ENCODE results near the gene BRD1. TPM values are rescaled to one million over a fixed set of nuclear protein-coding genes. Genes with fewer than 3 reads are reported as not detected.
A peak's percentile ranks its signal among the peaks of the same experiment; 100 is the strongest.

The BRD1 gene
- total and polyA plus RNA-seq, 9 of the 15 experiments (the other 6 are each of a cell fraction or from before 2014, with no cell fraction given) = 0.42 to 17.6 (median 5.5) TPM

DNA sequence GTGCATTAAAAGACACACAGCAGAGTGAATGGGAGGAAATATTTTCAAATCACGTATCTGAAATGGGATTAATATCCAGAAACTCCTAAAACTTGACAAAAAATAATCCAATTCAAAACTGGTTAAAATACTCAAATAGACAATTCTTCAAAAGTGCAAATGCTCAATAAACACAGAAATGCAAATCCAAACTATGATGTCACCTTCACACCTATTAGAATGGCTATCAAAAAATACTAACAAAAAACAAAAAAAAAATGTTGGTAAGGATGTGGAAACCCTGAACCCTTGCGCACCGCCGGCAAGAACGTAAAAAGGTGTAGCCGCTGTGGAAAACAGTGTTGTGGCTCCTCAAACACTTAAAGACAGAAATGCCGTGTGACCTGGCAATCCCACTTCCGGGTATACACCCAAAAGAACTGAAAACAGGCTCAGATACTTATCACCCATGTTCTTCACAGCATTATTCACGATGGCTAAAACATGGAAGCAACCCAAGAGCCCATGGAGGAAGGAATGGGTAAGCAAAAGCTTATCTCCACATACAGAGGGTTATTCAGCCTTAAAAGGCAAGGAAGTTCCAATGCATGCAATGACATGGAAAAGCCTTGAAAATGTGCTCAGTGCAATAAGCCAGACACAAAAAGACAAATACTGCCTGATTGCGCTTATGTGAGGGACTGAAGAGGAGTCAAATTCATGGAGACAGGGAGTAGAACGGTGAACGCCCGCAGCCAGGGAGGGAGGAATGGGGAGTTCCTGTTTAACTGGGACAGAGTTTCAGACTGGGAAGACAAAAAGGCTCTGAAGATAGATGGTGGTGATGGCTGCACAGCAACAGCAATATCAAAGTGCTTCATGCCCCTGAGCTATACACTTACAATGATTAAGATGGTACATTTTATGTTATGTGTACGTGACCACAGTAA is 19.6 kb downstream of the BRD1 start (continued):
- no peak for TF ChIP-seq ZHX1 (conservative IDR thresholded peaks at IDR 0.05; ENCODE audit: low read length)
- TF ChIP-seq SMAD4 (CRISPR knock-in tag; conservative IDR thresholded peaks at IDR 0.05) = no peak; the same call in 1 of the 2 replicates
- no peak for TF ChIP-seq POLR3G (IDR thresholded peaks at IDR 0.05; ENCODE audit: extremely low read depth, insufficient read length, insufficient replicate concordance)
- no peak for TF ChIP-seq TRIM24 (IDR thresholded peaks at IDR 0.05)
- TF ChIP-seq SRSF7 (optimal IDR thresholded peaks at IDR 0.05; ENCODE audit: low read depth, low read length) = no peak
- TF ChIP-seq TSC22D4 (tag; IDR thresholded peaks at IDR 0.05) = no peak
- TF ChIP-seq ZNF124 (CRISPR knock-in tag; IDR thresholded peaks at IDR 0.05) = no peak
- TF ChIP-seq, protein P1, sequence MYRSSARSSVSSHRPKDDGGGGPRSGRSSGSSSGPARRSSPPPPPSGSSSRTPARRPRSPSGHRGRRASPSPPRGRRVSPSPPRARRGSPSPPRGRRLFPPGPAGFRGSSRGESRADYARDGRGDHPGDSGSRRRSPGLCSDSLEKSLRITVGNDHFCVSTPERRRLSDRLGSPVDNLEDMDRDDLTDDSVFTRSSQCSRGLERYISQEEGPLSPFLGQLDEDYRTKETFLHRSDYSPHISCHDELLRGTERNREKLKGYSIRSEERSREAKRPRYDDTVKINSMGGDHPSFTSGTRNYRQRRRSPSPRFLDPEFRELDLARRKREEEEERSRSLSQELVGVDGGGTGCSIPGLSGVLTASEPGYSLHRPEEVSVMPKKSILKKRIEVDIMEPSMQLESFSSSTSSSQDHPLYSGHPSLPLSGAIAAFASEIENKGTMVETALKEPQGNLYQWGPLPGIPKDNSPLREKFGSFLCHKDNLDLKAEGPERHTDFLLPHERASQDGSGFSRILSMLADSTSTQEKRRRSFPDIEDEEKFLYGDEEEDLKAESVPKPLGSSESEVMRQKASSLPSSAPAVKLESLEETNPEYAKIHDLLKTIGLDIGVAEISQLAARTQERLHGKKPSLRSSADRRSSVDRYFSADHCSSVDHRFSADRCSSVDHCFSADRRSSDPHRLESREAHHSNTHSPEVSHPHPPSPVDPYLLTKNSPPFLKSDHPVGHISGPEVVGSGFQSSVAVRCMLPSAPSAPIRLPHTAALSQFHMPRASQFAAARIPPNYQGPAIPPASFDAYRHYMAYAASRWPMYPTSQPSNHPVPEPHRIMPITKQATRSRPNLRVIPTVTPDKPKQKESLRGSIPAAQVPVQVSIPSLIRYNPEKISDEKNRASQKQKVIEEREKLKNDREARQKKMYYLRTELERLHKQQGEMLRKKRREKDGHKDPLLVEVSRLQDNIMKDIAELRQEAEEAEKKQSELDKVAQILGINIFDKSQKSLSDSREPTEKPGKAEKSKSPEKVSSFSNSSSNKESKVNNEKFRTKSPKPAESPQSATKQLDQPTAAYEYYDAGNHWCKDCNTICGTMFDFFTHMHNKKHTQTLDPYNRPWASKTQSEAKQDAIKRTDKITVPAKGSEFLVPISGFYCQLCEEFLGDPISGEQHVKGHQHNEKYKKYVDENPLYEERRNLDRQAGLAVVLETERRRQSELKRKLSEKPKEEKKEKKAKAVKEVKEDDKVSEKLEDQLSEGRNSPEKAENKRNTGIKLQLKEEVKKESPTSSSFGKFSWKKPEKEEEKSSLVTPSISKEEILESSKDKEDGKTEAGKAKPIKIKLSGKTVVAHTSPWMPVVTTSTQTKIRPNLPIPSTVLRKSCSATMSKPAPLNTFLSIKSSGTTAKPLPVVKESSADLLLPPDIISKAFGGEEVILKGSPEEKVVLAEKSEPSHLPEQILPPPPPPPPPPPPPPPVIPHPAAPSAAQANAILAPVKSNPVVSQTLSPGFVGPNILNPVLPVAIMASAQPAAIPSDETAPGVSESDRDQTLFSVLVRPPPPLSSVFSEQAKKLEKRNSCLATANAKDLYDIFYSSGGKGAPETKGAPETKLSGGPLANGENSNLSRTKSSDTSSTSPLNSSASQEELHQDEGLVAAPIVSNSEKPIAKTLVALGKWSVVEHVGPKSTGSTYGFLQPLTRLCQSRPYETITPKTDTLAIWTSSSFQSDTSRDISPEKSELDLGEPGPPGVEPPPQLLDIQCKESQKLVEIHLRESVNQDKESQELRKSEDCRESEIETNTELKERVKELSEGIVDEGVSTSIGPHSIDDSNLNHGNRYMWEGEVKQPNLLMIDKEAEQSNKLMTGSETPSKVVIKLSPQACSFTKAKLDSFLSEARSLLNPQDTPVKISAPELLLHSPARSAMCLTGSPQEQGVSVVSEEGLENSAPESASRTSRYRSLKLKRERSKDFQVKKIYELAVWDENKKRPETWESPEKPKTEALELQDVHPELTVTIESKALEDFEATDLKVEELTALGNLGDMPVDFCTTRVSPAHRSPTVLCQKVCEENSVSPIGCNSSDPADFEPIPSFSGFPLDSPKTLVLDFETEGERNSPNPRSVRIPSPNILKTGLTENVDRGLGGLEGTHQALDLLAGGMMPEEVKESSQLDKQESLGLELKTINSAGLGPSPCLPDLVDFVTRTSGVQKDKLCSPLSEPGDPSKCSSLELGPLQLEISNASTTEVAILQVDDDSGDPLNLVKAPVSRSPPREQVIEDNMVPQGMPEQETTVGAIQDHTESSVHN (IDR thresholded peaks at IDR 0.05; ENCODE audit: borderline replicate concordance in 1 of 2, low read depth in 1 of 2) = no peak
- no peak for TF ChIP-seq HNRNPH1 (optimal IDR thresholded peaks at IDR 0.05; ENCODE audit: low read depth, low read length)
- no peak for TF ChIP-seq CGGBP1 (CRISPR knock-in tag; IDR thresholded peaks at IDR 0.05)
- TF ChIP-seq KLF10 (CRISPR knock-in tag; IDR thresholded peaks at IDR 0.05) = no peak
- TF ChIP-seq MEIS2 (IDR thresholded peaks at IDR 0.05; ENCODE audit: partially characterized antibody) = no peak
- peak; percentile 41; the same call in 1 of the 2 replicates for TF ChIP-seq STAT5A (IDR thresholded peaks at IDR 0.05; ENCODE audit: borderline replicate concordance, low read length)
- TF ChIP-seq KDM4B (IDR thresholded peaks at IDR 0.05; ENCODE audit: borderline replicate concordance in 2 of 2, low read depth in 1 of 2) = no peak
- peak in 1 of 2 experiments; percentile 85; a peak in 2 of 4 replicates for TF ChIP-seq ARNT (IDR thresholded peaks at IDR 0.05)
- no peak for TF ChIP-seq DIDO1 (tag; IDR thresholded peaks at IDR 0.05; ENCODE audit: low read depth)
- TF ChIP-seq SMAD3 (CRISPR knock-in tag; conservative IDR thresholded peaks at IDR 0.05) = no peak

All from K562 (cell line).